Activated CD4-positive, CD25-positive, alpha-beta regulatory T cell treated with anti-CD3 and anti-CD28 coated beads, Interleukin-2, amount 50 U/mL, for 72 hours (primary cell): ENCODE measurements around the gene CDS1.
"Not testable (repeated sequence)": the region's sequence is repeated elsewhere in the genome, so short reads cannot be mapped to it uniquely, and the experiment has no call there.

Experiments
- DNase-seq: peaks from one replicate; pipeline ENCODE4 v3.0.0; 2021

CDS1 gene

DNA sequence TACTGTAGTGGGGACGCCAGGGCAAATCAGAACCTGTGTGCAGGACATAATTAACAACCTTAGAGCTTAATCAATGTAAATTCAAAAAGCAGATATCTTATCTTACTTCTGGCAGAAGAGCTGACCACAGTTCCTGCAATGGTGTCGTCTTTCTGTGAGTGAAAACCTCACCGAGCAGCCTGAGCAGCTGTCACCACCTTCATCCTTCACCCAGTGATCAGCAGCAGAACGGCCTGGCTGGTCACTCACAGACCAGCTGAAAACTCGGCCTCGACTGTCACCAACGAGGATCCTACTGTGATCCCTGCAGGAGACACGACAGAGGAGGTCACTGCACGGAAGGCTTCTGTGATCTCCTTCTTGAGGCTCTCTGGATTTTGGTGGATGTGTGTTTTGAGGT, 94.2 kb downstream of the CDS1 start:
- no peak for DNase-seq

DNA sequence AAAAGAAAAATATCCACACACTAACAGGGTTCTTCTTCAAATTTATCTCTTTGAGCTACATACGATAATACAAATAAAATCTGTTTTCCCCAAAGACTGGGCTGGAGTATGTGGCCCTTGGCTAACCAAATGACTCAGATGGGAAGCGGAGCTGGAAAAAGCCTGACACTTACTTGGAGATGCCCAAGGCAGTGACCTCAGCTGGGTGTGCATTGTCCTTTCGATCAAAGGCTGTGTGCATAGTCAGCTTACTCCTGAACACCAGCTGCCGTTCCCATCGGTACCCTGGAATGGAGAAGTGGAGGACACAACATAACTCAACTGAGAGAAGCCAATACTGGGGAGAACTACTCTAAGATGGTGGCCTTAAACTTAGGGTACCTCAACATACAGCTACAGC, 95.1 kb downstream of the CDS1 start:
- no peak for DNase-seq

DNA sequence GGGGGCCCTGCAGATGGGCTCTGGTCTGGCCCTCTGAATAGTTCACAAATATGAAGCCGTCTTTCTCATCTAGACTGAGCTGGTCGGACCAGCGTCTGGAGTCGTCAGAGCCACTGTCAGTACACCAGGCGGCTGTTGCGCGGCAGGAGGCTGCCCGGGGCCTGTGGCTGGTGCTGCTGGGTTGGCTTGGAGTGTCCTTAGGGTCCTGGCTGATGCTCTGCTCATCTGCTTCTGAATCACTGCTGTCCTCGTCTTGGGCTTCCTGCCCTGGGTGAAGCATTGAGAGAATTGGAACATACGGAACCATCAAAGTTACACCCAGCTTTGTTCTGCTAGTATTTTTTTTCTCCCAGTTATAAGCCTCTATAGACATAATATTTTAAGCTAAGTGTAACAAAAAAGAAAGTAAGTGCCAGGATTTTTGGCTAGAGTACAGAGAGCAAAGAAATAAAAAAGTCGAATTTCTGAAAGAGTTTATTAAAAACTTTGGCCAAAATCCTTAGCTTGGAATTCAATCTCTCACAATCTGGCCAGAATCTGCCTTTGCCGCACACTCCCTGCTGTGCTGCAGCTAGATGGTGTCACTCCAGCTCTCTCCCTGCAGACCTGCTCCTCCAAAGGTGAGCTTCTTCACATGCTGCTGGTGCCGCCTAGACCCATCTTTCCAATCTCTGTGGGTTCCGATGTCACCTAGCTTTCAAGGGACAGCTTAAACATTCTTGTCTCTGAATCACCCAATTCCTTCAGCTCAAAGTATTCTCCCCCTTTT, 96.2 kb downstream of the CDS1 start:
- no peak for DNase-seq

DNA sequence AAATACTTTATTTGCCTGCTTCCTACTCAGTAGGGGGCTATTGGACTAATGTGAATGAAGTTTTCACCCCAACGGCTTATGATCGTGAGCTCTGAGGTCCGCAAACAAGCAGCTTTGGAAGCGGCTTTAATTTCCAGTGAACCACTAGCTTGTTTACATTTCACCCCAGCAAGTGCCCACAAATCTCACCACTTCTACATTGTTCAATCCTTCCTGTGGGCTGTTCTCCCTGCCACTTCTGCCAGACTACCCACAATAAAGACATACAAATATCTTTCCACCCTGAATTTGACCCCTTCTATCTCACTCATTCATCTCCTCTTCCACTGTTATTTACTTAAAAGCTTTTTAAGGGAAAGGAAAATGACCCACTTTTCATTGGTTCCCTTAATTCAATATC, 98.0 kb downstream of the CDS1 start:
- DNase-seq, result no peak

DNA sequence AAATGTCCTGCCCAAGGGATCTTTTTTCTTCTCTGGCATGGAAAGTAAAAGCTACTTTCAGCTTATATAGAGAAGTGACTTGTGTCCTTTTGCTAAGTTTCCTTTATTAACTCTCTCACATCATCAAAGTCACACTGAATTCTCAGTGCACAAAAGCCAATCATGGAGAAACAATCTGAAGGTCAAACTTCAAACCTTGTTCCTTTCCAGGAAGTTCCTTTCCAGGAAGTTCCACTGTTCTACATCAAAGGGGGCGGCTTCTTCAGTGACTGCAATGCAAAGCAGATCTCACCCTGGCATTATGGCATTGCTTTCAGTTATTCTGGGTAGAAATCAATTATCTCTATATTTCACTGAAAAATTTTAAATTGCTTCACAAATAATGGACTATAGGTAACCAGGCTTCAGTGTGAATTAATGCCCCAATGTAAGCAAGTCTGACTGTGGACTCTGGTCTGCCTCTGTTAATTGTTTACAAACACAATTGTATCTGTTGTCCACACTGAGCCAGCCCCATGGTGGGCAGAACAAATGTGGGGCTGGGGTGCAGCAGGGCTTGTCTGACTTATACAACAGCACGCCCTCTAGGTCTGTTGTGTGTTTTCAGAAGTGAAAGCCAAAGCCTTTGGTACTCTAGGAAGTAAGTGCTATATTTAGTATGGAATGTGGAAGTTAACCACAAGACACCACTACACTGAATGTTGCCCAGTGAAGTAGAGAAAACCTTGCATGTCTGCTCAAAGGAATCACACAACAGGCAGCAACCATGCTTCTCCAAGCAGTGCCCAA, 98.8 kb downstream of the CDS1 start:
- no peak for DNase-seq

DNA sequence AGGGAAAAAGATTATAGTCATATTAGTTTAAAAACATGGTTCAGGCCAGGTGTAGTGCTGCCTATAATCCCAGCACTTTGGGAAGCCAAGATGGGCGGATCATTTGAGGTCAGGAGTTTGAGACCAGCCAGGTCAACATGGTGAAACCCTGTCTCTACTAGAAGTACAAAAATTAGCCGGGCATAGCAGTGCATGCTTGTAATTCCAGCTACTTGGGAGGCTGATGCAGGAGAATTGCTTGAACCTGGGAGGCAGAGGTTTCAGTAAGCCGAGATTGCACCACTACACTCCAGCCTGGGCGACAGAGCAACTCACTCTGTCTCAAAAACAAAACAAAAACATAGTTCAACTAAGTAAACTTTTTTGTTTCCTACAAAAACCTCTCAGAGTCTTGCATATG, 99.7 kb downstream of the CDS1 start:
- not testable (repeated sequence) for DNase-seq

DNA sequence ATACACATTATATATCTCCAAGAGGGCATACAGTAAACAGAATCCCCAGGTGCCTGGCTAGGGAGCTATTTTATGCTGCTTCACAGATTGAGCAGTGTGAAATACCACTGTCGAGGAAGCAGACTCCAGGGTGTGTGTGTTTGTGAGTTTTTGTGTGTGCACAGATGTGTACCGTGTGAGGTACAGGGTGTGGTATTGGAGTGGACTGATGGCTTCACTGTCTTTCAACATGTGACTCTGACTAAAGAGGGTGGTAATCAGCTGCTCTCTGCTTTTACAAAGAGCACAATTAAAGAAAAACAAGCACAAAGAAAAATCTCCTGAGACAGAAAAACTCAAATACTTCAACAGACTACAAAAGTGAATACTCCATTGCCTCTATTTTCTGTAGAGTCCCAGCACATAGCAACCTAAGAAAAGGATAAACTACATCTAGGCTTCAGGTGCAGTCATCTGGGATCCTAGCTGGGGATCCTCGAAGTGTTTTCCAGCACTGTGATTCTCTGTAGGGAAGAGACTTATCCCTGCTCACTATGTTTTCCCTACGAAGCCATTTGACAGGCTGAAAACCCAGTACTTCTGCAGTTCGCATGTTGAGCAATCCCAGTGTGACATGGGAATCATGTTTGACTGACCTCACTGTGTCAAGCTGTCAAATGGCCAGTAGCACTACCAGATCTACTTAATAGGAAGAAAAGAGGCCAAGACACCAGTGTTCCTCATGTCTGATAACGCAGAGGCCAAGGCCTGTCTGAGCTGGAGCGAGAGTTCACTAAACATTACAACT, 100.3 kb downstream of the CDS1 start:
- no peak for DNase-seq

DNA sequence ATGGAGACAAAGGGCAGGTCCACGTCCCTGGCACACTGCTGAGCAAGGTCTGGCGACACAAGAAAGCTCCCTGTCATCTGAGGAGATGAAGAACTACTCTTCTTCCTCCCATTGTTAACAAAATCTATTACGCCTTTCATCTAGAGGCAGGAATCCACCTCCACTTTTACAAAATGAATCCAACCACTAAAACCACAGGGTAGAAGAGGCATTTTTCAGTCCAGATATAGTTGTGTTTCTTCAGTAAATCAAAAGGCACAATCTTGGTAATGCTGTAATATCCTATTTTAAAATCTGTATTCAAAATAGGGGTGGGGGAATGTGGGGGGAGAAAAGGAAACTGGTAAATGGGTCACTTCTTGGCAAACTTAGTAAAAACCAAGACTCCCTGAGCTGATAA, 101.4 kb downstream of the CDS1 start:
- DNase-seq, result no peak

DNA sequence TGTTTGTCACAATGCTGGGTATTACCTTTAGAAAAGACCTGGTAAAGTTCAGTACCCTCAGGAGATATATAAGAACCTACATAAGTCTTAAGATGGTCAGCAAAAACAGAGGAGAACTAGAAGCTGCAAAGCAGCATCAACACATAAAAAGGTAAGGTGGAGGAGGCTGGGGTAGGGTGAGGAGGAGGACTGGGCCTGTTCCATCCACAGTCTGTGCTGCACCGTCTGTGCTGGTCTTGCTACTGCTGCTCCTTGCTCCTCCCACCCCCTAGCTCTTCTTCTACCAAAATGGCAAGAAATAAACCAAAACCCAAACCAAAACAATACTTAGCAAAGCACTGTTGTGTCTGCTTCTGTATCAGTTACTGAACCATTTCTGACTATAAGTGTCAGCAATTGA, 102.2 kb downstream of the CDS1 start:
- no peak for DNase-seq

DNA sequence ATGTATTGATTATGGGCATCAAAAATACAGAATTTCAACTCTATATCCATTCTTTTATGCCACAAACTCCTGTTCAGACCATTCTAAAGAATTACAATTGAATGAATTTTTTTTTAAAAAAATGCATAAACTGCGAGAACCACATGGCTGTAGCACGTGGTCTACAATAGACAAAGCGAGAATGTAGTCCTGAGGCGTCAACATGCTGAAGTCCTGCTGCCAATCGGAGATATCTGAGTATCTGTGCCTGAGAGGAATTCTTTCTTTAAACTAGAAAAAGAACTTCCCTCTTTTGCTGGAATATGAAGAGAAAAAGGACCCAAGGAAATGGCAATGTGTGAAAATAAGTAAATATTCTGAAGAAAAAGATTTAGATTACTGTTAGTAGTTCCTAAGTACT, 105.7 kb downstream of the CDS1 start:
- no peak for DNase-seq

DNA sequence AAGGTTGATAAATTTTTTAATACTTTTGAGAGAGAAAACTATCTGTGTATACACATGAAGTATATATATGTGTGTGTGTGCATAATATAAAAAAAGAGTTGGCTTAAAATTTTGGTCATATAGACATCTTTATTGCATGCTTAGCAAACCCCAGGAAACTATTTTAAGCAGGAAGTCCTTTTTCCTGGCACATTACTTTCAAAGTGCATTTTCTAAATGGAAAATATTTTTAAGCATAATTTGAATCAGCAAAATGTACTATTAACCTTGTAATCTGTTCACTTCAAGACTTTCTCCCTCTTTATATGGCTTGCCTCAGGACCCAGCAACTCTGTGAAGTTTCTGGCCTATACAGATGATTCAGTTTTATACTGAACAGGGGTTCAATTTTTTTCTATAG, 106.3 kb downstream of the CDS1 start:
- no peak for DNase-seq

DNA sequence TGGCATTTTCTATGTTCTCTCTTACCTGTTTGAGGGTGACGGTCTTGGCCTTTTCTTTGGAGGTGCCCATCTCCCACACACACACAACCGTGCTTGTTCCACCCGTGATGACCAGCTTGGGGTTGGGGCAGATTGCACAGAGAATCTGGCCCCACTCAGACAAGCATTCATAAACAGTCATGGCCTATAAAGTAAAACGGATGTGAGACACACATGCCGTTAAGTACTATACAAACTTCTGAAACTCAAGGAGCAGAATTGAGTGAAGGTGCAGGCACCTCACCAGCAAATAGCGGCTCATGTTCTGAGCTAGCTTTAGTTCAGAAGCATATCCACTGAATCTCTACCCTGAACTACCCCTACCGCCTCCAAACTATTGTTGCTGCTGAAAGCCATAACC, 107.6 kb downstream of the CDS1 start:
- DNase-seq, result no peak

DNA sequence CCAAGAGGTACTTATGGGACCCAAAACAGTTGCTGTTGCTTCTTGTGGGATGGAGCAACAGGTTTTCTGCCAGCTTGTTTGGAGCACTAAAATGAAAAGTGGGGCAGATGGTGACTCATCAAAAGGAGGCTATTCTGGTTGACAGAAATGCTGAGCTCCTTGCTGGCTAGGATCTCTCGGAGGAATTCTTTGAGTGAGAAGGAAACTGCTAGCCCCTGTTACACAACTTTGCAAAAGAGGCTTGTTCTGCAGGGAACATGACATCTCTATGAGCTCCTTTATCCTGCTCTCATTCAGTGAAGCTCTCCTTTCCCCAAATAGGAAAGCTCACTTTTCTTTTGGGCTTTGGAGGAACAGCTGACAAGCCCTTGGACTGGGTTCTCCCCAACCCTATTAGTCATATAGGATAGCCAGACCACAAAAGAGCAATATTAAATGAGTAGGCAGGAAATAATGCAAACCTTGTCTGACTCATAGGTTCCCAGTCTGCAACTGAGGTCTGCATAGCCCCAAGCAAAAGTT, 108.3 kb downstream of the CDS1 start:
- no peak for DNase-seq

DNA sequence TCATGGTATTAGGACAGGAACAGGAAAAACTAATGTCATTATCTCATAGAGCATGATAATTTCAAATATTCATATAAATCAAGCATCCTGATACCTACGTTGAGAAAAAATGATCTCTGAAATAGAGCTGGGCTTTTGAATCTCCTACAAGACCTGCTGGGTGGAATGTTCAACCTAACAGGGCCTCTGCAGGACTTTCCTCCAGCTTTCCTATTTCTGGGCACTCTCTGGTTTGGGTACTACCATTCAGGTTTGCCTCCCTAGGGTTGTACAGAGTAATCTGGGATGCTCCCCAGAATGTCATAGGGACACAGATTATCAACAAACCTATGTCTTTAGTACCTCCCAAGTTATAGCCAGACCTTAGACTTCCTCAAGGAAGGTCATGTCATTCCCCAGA, 108.9 kb downstream of the CDS1 start:
- DNase-seq, result no peak

DNA sequence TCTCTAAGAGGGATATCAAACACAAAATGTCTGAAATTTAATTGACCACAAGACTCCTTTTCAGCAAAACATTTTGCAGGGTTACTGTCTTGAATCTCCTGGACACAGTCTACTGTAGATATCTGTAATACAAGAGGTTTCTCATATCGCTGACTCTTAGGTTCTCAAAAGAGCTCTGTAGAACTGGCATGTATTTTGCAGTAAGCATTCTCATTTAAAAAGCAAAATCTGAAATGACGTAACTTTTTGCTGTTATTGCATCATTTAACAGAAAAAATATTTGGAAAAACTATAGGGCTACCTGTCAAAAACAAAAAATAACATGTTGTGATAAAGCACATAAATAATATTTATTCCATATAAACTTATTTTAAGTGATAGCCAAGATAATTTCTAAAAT, 114.2 kb downstream of the CDS1 start:
- no peak for DNase-seq

DNA sequence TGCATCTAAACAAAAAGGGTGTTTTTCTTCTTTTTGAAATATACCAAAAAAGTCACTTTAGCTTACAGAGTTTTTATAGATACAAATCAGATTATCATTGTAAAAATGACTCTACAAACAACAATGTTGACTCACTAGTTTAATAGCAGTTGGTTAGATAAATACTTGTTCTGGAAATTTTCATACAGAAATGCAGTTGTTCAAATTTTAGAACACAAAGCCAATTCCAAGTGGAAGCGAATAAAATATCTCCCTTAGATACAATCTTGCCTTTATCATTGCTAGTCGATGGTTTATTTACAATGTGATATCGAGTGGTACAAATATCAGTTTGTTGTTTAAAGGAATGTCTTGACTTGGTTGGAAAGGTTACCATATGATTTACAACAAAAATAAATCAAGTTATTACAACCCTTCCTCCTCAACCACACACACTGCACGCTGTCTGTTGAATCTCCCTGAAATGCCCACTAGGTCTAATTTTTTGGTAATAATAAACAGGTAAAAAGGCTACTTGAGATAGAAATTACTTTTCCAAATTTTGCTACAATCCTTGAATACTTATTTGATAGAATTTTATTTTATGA, 114.8 kb downstream of the CDS1 start:
- no peak for DNase-seq

DNA sequence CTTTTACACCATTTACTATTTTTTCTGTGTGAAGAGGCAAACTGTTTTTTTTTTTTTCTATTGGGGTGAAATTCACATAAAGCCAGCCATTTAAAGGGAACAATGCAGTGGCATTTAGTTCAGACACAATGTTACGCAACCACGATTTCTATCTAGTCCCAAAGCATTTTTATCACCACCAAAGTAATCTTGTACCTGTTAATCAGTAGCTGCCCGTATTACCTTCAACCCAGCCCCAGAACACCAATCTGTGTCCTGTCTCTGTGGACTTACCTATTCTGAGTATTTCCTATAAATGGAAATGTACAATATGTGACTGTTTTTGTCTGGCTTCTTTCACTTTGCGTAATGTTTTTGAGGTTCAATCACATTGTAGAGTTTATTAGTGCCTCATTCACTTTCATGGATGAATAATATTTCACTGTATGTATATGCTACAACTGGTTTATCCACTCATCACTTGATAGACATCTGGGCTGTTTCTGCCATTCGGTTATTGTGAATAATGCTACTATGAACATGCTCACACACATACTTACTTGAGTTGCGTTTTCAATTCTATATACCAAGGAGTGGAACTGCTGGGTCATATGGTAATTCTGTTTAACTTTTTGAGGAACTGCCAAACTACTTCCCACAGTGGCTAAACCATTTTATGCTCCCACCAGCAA, 116.2 kb downstream of the CDS1 start:
- no peak for DNase-seq
